GM12801 (cell line): ENCODE results near the gene GDPD3.

Experiments
- TF ChIP-seq, protein P1 (sequence below): IDR thresholded peaks from one replicate; pipeline ENCODE4 v1.5.1; 2011; ENCODE audit warnings: control low read depth; ENCODE audit not compliant: insufficient read length; ENCODE audit errors: extremely low read depth

The GDPD3 gene

DNA sequence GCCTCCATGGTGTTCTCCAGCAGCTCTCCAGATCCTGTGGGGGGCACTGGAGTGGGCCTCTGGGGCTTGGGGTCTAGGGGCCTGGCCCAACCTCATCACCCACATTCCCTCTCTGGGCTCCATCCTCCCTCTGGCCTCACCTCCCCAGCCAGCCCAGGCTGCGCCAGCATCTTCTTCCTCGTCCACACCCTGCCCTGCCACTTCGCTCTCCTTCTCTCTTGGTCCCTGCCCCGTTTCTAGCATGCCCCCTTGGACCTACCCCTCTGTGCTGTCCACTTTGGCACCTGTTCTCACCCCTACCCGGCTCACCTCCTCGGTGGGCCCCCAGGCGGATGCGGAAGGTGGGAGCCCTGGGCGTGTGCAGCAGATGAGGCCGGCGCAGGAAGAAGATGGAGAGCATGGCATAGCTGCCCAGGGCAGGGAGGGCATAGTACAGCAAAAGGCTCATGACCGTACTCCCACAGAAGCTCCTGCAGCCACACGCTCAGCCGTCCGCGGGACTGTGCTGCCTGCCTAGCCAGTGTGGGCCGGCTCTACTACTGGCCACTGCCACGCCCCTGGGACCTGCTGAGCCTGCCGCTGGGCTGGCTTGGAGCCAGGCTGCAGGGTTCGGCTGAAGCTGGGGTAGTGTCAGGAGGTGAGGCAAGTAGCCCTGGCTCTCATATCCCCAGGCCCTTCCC is at the start of gene GDPD3:
TSS of gene GDPD3 (minus strand) at position 507 of the 680 bp plus-strand sequence. CDS start at position 448, 59 bp downstream.
- TF ChIP-seq, protein P1, sequence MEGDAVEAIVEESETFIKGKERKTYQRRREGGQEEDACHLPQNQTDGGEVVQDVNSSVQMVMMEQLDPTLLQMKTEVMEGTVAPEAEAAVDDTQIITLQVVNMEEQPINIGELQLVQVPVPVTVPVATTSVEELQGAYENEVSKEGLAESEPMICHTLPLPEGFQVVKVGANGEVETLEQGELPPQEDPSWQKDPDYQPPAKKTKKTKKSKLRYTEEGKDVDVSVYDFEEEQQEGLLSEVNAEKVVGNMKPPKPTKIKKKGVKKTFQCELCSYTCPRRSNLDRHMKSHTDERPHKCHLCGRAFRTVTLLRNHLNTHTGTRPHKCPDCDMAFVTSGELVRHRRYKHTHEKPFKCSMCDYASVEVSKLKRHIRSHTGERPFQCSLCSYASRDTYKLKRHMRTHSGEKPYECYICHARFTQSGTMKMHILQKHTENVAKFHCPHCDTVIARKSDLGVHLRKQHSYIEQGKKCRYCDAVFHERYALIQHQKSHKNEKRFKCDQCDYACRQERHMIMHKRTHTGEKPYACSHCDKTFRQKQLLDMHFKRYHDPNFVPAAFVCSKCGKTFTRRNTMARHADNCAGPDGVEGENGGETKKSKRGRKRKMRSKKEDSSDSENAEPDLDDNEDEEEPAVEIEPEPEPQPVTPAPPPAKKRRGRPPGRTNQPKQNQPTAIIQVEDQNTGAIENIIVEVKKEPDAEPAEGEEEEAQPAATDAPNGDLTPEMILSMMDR, result no peak

DNA sequence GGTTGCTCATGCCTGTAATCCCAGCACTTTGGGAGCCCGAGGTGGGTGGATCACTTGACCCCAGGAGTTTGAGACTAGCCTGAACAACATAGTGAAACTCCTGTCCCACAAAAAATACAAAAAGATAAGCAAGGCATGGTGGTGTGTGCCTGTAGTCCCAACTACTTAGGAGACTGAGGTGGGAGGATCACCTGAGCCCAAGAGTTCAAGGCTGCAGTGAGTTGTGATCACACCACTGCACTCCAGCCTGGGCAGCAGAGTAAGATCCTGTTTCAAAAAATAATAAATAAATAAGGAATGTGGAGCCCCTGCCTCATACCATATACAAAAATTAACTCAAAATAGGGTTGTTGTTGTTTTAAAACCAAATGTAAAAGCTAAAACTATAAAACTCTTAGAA is 43.9 kb upstream of the GDPD3 start:
- TF ChIP-seq, protein P1, result no peak

DNA sequence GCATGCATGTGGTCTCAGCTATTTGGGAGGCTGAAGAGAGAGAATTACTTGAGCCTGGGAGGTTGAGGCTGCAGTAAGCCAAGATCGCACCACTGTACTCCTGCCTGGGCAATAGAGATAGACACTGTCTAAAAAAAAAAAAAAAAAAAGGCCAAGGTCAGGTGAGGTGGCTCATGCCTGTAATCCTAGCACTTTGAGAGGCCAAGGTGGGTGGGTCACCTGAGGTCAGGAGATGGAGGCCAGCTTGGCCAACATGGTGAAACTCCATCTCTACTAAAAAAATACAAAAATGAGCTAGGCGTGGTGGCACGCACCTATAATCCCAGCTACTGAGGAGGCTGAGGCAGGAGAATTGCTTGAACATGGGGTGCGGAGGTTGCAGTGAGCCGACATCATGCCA is 41.9 kb upstream of the GDPD3 start:
- TF ChIP-seq, protein P1, result no peak

DNA sequence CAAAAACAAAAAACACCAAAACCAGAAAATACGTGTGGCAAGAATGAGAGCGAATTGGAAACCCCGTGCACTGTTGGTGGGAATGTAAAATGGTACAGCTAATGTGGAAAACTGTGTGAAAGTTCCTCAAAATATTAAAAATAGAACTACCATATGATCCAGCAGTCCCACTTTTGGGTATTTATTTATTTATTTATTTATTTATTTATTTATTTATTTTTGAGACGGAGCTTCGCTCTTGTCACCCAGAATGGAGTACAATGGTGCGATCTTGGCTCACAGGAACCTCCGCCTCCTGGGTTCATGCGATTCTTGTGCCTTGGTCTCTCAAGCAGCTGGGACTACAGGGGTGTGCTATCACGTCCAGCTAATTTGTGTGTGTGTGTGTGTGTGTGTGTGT is 39.2 kb upstream of the GDPD3 start:
- TF ChIP-seq, protein P1, result no peak

GRCh38 chr16:30151091-30151490 is 37.8 kb upstream of the GDPD3 start:
- TF ChIP-seq, protein P1, result no peak

GRCh38 chr16:30149250-30149930 is 36.1 kb upstream of the GDPD3 start:
- TF ChIP-seq, protein P1, result no peak

GRCh38 chr16:30147843-30148510 is 34.6 kb upstream of the GDPD3 start:
- TF ChIP-seq, protein P1, result no peak
